Endodermal cell (in vitro differentiated cells): ENCODE results near the gene LARP4. TPM values are rescaled to one million over a fixed set of nuclear protein-coding genes. Genes with fewer than 3 reads are reported as not detected.

Experiments
- DNase-seq: peaks from one replicate; pipeline ENCODE4 v3.0.0-alpha.2; 2017
- H3K27ac ChIP-seq: 2 replicates; pipeline ENCODE4 v1.5.1; 2013; ENCODE audit warnings: mild to moderate bottlenecking, low read depth, low read length, moderate library complexity
- H3K27me3 ChIP-seq: 2 replicates; pipeline ENCODE4 v1.6.1; 2013; ENCODE audit warnings: mild to moderate bottlenecking, low read length, moderate library complexity; ENCODE audit not compliant: insufficient read depth, control insufficient read depth, poor library complexity, severe bottlenecking
- H3K36me3 ChIP-seq: 2 replicates; pipeline ENCODE4 v1.7.0; 2013; ENCODE audit warnings: mild to moderate bottlenecking, low read length, moderate library complexity; ENCODE audit not compliant: control insufficient read depth, insufficient read depth
- H3K4me1 ChIP-seq: one replicate; pipeline ENCODE4 v1.7.0; 2013; ENCODE audit warnings: low read length; ENCODE audit not compliant: control insufficient read depth, insufficient read depth
- H3K4me3 ChIP-seq: 2 replicates; pipeline ENCODE4 v1.5.1; 2013; ENCODE audit warnings: mild to moderate bottlenecking, low read length, moderate library complexity
- H3K9ac ChIP-seq: 2 replicates; pipeline ENCODE4 v1.6.1; 2013; ENCODE audit warnings: mild to moderate bottlenecking, low read length, moderate library complexity; ENCODE audit not compliant: poor library complexity, severe bottlenecking; ENCODE audit errors: extremely low read depth
- H3K9me3 ChIP-seq: 2 replicates; pipeline ENCODE4 v1.6.1; 2013; ENCODE audit warnings: mild to moderate bottlenecking, low read length, moderate library complexity; ENCODE audit not compliant: control insufficient read depth
- H3K27ac Mint-ChIP-seq: 2 replicates; pipeline ENCODE4 v1.8.0; 2020; ENCODE audit warnings: mixed read lengths
- H3K27me3 Mint-ChIP-seq: 2 replicates; pipeline ENCODE4 v1.8.0; 2021; ENCODE audit warnings: mild to moderate bottlenecking, mixed read lengths; ENCODE audit not compliant: insufficient read depth
- H3K36me3 Mint-ChIP-seq: 2 replicates; pipeline ENCODE4 v1.8.0; 2020; ENCODE audit warnings: low read depth, mixed read lengths
- H3K4me1 Mint-ChIP-seq: 2 replicates; pipeline ENCODE4 v1.8.0; 2020; ENCODE audit warnings: mixed read lengths
- H3K4me3 Mint-ChIP-seq: 2 replicates; pipeline ENCODE4 v1.8.0; 2020; ENCODE audit warnings: mild to moderate bottlenecking, moderate library complexity, mixed read lengths
- H3K9me3 Mint-ChIP-seq: 2 replicates; pipeline ENCODE4 v1.8.0; 2020; ENCODE audit warnings: mild to moderate bottlenecking, mixed read lengths
- WGBS, 2 experiments: methylation state at CpG; one replicate each; pipeline versions ENCODE4 v1.1.5 to v1.1.7; 2013; ENCODE audit warnings: missing lambda C conversion rate in 2 of 2, mixed read lengths in 1 of 2; ENCODE audit not compliant: insufficient coverage in 1 of 2, insufficient read length in 1 of 2; 5-methylcytosine and 5-hydroxymethylcytosine counted together
- total RNA-seq, 2 donors: library from RNA; stranded (reverse); fragmentation: NEBNext Ultra II Directional in 1 of 2; extraction: Animal tissue kit (Norgen Biotek cat#: 25700) in 1 of 2; gene quantifications; 2 replicates in 1 of 2; 3 replicates in 1 of 2; pipeline ENCODE4 v1.2.1, GENCODE V29; 2021
- TF ChIP-seq, protein P1 (sequence below): fragments of 200-600 bp; sonication (generic); conservative IDR thresholded peaks from 2 replicates; pipeline ENCODE4 v1.5.0; 2021; ENCODE audit warnings: antibody characterized with exemption, mild to moderate bottlenecking

Gene LARP4
- total RNA-seq, 2 donors from 2014 or later = 91.7 to 106 TPM

DNA sequence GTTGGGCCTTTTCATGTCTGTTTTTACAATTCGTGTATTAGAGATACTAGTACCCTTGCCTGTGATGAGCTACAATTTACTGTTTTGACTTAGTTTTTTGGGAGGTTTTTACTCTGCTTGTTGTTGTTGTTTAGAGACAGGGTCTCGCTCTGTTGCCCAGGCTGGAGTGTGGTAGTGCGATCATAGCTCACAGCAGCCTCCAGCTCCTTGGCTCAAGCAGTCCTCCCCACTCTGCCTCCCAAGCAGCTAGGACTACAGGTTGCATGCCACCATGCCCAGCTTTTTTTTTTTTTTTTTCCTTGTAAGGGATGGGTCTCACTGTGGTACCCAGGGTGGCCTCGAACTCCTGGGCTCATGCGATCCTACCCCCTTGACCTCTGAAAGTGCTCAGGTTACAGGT is 52.1 kb downstream of the LARP4 start:
- H3K27me3 Mint-ChIP-seq = no peaks in the 10 kb centered on the region
- TF ChIP-seq, protein P1, sequence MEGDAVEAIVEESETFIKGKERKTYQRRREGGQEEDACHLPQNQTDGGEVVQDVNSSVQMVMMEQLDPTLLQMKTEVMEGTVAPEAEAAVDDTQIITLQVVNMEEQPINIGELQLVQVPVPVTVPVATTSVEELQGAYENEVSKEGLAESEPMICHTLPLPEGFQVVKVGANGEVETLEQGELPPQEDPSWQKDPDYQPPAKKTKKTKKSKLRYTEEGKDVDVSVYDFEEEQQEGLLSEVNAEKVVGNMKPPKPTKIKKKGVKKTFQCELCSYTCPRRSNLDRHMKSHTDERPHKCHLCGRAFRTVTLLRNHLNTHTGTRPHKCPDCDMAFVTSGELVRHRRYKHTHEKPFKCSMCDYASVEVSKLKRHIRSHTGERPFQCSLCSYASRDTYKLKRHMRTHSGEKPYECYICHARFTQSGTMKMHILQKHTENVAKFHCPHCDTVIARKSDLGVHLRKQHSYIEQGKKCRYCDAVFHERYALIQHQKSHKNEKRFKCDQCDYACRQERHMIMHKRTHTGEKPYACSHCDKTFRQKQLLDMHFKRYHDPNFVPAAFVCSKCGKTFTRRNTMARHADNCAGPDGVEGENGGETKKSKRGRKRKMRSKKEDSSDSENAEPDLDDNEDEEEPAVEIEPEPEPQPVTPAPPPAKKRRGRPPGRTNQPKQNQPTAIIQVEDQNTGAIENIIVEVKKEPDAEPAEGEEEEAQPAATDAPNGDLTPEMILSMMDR = no peak
- H3K9ac ChIP-seq = no peak overlapping the region
- H3K36me3 ChIP-seq = peaks cover 92% of the 10 kb centered on the region
- H3K27me3 ChIP-seq = no peaks in the 10 kb centered on the region
- H3K27ac Mint-ChIP-seq = peak overlapping the region; percentile 4
- H3K4me1 ChIP-seq = no peaks in the 10 kb centered on the region
- no peak overlapping the region for H3K4me3 Mint-ChIP-seq
- no peaks in the 10 kb centered on the region for H3K4me1 Mint-ChIP-seq
- H3K27ac ChIP-seq = no peak overlapping the region
- peaks cover 72% of the 10 kb centered on the region for H3K36me3 Mint-ChIP-seq
- no peak for DNase-seq
- H3K9me3 Mint-ChIP-seq = no peaks in the 10 kb centered on the region
- H3K9me3 ChIP-seq = no peaks in the 10 kb centered on the region
- no peak overlapping the region for H3K4me3 ChIP-seq
- 92 to 95% methylated on average over 2 to 5 of the region's 5 CpGs for WGBS, 2 experiments

DNA sequence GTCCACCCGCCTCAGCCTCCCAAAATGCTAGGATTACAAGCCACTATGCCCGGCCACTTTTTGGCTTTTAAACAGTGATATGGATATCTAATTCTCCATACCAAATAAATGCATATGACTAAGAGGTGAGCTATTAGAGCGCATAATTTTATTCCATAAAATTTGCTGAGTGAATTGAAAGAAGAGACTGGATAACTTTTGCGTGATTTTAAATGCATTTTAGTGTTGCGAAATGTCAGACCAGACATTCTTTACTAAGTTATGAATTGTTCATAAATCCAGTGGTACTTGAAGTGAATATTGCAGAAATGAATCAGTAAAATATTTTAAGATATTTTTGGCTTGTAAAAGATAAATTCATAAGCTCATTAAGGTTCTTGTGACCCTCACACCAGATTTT is 53.2 kb downstream of the LARP4 start:
- no peaks in the 10 kb centered on the region for H3K4me1 ChIP-seq
- H3K9ac ChIP-seq = no peak overlapping the region
- no peaks in the 10 kb centered on the region for H3K9me3 ChIP-seq
- TF ChIP-seq, protein P1 = no peak
- no peaks in the 10 kb centered on the region for H3K27me3 ChIP-seq
- H3K27me3 Mint-ChIP-seq = no peaks in the 10 kb centered on the region
- H3K4me1 Mint-ChIP-seq = no peaks in the 10 kb centered on the region
- no peak overlapping the region for H3K27ac ChIP-seq
- H3K4me3 ChIP-seq = no peak overlapping the region
- peaks cover 92% of the 10 kb centered on the region for H3K36me3 ChIP-seq
- H3K27ac Mint-ChIP-seq = no peak overlapping the region
- H3K36me3 Mint-ChIP-seq = peaks cover 71% of the 10 kb centered on the region
- no peak for DNase-seq
- H3K9me3 Mint-ChIP-seq = no peaks in the 10 kb centered on the region
- WGBS, 2 experiments = 98 to 100% methylated on average over 4 of the region's 5 CpGs
- no peak overlapping the region for H3K4me3 Mint-ChIP-seq

DNA sequence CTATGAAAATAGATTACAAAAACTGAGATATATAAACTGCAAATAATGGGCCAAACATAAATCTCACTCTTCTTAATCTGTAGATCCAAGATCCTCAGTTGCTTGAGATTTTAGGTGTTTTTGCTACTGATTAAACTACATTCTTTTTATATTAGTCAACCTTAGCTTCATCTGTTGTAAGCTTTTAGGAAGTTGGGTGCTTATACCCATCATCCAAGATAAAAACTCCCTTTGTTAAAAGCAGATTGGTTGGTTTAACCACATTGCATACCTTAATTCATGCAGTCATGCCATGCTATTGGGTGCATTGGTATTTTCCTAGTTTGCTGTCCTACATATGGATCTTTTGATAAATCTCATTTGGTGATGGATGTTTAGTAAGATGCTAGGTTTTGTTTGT is 57.9 kb downstream of the LARP4 start:
- peaks cover 94% of the 10 kb centered on the region for H3K36me3 ChIP-seq
- Mint-ChIP-seq H3K4me1 (no peaks in the 10 kb centered on the region), H3K36me3 (peaks cover 68% of the 10 kb centered on the region), H3K27ac (no peak overlapping the region), H3K9me3 (no peaks in the 10 kb centered on the region), H3K27me3 (no peaks in the 10 kb centered on the region), H3K4me3 (no peak overlapping the region)
- TF ChIP-seq, protein P1 = no peak
- H3K9ac ChIP-seq = no peak overlapping the region
- H3K27ac ChIP-seq = no peak overlapping the region
- no peak for DNase-seq
- no peak overlapping the region for H3K4me3 ChIP-seq
- H3K4me1 ChIP-seq = no peaks in the 10 kb centered on the region
- no peaks in the 10 kb centered on the region for H3K27me3 ChIP-seq
- no peaks in the 10 kb centered on the region for H3K9me3 ChIP-seq
